ENCODE results near the gene MBOAT2.
"Not testable (repeated sequence)": the region's sequence is repeated elsewhere in the genome, so short reads cannot be mapped to it uniquely, and the experiment has no call there.

Gene MBOAT2

DNA sequence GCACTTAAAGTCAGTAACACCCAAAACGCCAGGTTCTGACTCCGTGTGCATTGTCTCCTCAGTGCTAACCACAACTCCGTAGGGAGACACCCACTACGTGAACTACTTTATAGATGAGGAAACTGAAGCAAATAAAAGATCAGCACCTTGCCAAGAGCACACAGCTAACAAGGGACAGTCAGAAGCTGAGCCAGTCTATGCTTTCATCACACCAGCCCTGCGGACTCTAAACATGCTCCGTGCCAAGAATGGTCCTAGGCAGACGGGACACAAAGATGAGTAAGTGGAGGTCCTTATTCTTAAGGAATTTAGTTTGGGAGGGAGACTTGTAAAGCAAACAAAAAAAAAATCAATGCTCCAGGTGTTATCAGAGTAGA is 9.6 kb downstream of the MBOAT2 start:
- H3K4me3 ChIP-seq (ENCODE audit: low read depth, low read length), result no peak overlapping the region

DNA sequence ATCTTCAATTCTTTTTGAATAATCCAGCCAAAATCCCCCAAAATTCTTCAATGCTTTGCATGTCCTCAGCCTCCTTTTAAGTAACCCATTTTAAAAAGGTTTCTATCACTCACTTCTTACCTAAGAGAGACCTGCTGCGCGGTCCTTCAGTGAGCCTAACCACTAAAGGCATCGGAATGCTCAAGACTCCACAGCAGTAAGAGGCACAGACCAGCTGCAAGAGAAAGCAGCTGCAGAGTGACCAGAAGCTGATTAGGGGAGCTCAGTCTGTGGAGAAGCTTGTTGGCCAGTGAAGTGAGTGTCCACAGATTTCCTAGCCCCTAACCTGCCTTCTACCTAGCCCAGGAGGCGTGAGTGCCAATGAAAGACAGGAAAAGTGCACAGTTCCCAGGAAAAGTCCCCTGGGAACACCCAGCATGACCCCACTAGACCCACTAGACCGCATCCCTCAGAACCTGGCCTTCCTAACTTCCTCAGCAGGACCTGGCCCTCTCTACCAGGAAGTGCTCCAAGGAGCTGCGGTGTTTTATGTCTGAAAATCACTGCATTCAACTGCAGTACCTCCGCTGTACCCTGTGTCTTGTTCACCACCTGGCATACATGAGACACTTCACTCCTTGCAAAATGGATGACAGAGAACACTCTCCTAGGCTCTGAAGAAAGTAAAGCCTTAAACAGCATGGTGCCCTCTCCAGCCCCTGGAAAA is 10.1 kb downstream of the MBOAT2 start:
- H3K4me3 ChIP-seq (ENCODE audit: low read depth, low read length), result no peak overlapping the region

DNA sequence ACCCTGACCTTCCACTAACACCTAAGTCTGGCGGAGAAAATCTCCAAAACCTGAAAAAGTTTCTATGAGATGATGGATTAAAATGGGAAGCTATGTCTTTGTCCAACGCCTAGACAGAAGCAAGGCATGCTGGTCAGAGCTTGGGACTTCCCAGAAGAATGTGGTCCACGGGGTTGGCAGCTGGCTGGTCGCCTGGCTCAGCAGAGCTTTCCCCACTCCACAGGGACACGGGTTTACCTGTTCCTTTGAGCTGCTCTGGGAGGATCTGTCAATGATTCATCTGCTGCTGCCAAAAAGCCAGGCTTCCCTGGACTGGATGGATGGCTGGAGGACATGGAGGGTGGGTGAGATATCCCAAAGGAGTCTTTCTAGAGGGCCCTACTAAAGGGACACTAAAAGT is 10.8 kb downstream of the MBOAT2 start:
- H3K4me3 ChIP-seq (ENCODE audit: low read depth, low read length), result no peak overlapping the region

DNA sequence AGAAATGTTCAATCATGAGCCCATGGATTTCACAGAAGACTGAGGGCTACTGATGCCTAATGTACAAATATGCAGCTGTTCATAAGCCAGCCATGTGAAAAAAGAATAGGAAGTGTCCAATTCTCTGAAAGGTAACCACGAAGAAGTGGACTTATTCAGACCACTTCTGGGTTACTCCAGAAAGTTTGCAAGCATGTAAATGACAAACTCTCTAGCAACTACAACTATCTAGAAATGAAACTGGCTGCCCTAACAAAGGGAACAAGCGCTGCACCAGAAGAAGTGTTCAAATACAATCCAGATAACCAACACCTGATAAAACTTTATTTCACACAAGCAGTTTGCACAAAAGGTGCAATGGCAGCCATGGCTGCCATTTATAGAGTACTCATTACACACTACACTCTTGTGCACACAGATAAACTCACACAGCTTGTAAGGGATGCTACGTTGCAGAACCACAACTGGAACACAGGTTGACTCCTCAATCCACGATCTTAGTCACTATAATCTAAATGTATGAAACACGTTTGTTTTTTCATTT is 13.9 kb downstream of the MBOAT2 start:
- no peak overlapping the region for H3K4me3 ChIP-seq (ENCODE audit: low read depth, low read length)

DNA sequence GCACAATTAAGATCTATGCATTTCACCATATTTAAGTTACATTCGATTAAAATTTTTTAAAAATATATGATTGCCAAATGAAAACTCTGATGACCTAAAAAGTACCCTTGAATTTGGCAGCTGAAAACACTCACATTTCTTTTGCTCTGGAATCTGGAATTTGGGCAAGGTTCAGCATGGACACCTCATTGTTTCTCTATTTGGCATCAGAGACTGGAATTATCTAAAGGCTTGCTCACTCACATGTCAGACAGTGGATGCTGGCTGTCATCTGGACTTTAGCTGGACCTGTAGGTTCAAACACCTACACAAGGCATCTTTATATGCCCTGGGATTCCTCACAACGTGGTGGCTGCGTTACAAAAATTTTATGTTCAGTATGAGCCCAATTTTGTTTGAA is 16.1 kb downstream of the MBOAT2 start:
- no peak overlapping the region for H3K4me3 ChIP-seq (ENCODE audit: low read depth, low read length)

DNA sequence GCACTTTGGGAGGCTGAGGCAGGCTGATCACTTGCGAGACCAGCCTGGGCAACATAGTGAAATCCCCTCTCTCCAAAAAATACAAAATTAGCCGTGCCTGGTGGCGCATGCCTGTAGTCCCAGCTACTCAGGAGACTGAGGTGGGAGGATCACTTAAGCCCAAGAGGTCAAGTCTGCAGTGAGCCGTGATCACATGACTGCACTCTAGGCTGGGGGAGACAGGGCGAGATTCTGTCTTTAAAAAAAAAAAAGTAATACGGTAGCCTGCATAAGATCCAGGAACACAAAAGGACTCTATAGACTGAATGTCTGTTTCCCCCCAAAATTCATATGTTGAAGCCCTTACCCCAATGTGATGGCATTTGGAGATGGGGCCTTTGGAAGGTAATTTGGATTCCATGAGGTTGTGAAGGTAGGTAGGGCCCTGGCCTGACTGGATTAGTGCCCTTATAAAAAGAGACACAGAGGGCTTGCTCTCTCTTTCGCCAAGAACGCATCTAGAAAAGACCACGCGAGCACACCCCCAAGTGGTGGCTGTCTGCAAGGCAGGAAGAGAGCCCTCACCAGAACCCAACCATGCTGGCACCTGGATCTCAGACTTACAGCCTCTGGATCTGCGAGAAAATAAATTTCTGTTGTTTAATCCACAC is 17.0 kb downstream of the MBOAT2 start:
- H3K4me3 ChIP-seq (ENCODE audit: low read depth, low read length), result no peak overlapping the region

DNA sequence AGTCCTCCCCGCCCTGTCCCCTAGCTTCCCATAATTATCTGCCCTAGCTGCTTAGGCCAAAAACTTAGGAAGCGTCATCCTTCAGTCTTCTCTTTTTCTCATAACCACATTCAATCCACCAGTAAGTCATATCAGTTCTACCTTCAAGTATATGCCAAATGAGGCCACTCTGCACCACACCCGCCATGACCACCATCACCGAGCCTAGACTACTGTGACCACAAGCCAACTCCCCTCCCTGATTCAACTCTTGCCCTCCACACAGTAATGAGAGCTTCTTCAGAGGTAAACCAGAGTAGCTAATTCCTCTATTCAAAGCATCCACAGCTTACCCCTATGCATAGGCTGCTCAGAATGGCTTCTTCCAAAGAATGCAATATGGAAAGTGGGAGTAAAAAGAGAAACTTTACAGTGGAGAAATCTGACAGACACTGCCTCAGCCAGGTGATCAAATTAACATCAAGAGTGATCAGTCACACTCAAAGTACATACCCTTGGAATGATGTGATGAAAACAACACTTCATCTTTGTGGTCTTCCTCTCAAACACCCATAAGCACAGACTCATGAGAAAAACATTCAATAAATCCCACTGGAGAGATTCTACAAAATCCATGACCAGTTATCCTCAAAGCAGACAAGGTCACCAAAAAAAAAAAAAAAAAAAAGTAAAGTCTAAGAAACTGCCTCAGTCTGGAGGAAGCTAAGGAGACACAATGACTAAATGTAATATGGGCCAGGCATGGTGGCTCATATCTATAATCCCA is 17.7 kb downstream of the MBOAT2 start:
- H3K4me3 ChIP-seq (ENCODE audit: low read depth, low read length), result no peak overlapping the region

DNA sequence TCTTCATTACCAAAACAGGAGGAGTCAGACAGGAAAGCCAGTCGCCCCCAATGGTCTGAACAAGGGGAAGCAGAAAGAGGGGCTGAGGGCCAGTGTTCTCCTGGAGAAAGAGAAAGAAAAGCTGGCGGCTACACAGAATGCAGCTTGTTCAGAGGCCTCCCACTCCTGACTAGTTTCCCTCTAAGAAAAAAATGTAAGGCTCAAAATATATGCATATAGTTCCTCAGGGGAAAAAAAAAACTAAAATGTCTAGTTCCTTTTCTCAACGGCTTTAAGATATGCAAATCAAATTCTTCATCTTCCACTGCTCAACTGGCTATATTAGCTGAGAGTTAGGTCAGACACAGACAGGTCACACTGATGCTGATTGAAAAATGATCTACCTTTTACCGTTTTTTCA is 18.6 kb downstream of the MBOAT2 start:
- H3K4me3 ChIP-seq (ENCODE audit: low read depth, low read length), result no peak overlapping the region

DNA sequence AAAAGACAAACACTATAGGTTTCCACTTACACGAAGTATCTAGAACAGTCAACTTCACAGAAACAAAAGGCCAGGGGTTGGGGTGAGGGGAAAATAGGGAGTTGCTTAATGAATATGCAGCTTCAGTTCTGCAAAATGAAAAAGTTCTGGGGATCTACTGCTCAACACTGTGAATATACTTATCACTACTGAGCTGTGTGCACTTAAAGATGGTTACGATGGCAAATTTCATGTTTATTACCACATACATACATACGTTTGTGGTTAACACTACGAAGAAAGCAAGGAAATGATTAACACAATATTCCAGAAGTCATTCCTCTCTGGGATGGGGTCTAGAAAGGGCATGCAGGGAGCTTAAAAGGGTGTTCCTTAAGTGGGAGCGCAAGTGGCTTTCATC is 19.3 kb downstream of the MBOAT2 start:
- no peak overlapping the region for H3K4me3 ChIP-seq (ENCODE audit: low read depth, low read length)

DNA sequence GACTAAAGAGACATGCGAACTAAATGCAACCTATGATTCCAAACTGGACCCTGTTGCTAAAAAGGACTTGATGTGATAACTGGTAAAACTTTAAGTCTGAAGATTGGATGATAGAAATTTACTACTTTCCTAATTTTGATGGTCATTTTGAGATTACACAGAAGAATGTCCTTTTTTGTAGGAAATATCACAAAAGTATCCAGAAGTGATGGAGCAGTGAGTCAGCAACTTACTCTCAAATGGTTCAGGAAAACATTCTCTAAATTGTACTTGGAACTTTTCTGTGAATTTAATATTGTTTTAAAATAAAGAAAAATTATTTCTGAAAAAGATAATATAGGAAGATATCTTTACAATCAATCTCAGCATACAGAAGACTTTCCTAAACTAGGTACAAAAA is 19.9 kb downstream of the MBOAT2 start:
- no peak overlapping the region for H3K4me3 ChIP-seq (ENCODE audit: low read depth, low read length)

DNA sequence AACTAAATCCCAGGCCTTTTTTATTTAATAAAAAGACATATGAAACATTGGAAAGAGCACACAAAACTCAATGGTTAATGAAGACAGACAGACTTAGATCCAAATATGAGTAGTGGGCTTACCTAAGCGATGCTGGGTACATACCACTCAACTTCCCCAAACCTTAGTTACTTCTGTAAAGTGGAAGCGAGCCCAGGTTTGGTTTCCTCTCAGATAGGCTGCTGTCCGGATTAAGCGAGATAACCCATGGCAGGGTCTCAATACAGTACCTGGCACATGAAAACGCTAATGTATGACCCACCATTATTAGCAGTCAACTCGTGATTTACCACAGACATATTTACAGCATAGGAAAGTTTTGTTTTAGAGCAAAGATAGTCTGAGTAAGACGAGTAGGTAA is 21.6 kb downstream of the MBOAT2 start:
- H3K4me3 ChIP-seq (ENCODE audit: low read depth, low read length), result no peak overlapping the region

DNA sequence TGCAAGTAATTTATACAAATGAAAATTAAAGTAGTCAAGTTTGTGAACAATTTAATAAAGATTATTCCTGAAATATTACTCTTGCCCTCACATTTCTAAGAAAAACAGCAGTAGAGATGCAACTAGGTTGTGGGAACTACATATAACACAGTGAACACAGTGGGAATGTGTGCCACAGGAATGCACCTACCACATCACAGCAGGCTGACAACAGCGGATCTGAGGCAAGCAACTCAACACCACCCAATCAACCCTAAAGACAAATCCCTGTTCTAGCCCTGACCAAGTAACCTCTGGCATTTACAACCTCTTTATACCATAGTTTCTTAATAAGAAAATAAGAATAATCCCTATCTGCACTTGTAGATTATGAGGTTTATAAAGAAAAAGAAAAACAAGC is 23.4 kb downstream of the MBOAT2 start:
- H3K4me3 ChIP-seq (ENCODE audit: low read depth, low read length), result no peak overlapping the region

DNA sequence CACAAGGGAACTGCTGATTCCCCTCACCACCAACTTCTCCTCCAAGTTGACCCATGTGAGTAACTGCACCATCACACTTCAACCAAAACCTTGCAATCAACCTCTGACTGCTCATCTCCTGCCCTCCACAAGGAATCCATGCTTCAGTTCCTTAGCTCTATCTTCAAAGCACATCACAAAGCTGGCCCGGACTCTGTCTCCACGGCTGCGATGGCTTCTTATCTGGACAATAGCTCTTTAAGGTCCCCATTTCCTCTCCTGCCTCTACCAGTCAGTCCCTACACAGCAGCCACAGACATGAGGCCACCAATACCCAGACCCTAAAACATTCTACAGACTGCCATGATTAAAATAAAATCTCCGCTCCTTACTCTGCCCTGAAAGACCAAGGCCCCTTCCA is 25.7 kb downstream of the MBOAT2 start:
- no peak overlapping the region for H3K4me3 ChIP-seq (ENCODE audit: low read depth, low read length)

DNA sequence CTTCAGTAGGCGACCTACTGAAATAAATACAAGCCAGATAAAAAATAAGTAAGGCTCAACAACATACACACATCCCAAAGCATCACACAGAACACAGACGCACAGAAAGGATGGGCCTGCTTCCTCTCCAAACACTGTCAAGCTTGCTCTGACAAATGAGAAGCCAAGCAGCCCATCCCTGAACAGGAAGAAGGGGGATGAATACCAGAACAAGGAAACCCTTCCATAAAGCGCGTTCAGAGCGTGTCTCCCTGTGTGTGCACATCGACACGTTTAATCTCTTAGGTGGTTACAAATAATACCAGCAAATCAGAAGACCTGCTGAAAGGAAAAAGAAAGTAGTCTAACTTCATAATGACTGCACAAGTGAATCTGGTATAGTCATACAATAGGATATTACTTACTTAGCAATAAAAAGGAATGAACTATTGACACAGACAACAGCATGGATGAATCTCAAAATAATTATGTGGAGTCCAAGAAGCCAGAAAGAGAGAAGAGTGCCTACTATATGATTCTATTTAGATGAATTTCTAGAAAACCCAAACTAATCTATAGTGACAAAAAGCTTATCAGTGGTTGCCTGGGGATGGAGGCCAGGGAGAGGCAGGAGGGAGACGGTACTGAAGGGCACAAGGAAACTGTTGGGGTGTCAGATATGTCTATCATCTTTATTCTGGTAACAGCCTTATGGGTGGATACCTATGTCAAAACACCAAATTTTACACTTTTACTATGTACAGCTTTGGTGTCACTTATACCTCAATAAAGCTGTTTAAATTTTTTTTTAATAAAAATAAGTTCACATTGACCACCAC is 26.8 kb downstream of the MBOAT2 start:
- no peak overlapping the region for H3K4me3 ChIP-seq (ENCODE audit: low read depth, low read length)

DNA sequence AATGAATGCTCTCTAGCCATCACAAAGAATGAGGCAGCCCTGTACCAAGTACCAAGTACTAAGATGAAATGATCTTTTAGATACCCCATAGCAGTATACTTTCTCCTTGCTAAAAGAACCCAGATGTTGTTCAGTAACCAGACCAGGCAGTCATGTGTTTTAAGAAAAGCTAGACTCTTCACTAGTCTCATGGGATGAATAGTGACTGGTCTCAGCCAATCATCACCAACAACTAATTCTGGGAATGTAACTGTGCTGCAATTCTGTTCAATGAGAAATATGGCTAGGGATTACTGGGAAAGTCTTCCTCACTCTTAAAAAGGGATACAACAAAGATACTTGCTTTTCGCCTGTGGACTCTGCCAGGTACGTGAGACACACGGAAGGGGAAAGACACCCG is 29.5 kb downstream of the MBOAT2 start:
- H3K4me3 ChIP-seq (ENCODE audit: low read depth, low read length), result no peak overlapping the region

DNA sequence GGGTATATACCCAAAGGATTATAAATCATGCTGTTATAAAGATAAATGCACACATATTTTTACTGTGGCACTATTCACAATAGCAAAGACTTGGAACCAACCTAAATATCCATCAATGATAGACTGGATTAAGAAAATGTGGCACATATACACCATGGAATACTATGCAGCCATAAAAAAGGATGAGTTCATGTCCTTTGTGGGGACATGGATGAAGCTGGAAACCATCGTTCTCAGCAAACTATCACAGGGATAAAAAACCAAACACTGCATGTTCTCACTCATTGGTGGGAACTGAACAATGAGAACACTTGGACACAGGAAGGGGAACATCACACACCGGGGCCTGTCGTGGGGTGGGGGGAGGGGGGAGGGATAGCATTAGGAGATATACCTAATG is 30.5 kb downstream of the MBOAT2 start:
- H3K4me3 ChIP-seq (ENCODE audit: low read depth, low read length), result not testable (repeated sequence)

DNA sequence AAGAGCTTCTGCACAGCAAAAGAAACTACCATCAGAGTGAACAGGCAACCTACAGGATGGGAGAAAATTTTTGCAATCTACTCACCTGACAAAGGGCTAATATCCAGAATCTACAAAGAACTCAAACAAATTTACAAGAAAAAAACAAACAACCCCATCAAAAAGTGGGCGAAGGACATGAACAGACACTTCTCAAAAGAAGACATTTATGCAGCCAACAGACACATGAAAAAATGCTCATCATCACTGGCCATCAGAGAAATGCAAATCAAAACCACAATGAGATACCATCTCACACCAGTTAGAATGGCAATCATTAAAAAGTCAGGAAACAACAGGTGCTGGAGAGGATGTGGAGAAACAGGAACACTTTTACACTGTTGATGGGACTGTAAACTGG is 30.9 kb downstream of the MBOAT2 start:
- H3K4me3 ChIP-seq (ENCODE audit: low read depth, low read length), result not testable (repeated sequence)

DNA sequence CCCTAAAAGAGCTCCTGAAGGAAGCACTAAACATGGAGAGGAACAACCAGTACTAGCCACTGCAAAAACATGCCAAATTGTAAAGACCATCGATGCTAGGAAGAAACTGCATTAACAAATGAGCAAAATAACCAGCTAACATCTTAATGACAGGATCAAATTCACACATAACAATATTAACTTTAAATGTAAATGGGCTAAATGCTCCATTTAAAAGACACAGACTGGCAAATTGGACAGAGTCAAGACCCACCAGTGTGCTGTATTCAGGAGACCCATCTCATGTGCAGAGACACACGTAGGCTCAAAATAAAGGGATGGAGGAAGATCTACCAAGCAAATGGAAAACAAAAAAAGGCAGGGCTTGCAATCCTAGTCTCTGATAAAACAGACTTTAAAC is 34.1 kb downstream of the MBOAT2 start:
- not testable (repeated sequence) for H3K4me3 ChIP-seq (ENCODE audit: low read depth, low read length)

DNA sequence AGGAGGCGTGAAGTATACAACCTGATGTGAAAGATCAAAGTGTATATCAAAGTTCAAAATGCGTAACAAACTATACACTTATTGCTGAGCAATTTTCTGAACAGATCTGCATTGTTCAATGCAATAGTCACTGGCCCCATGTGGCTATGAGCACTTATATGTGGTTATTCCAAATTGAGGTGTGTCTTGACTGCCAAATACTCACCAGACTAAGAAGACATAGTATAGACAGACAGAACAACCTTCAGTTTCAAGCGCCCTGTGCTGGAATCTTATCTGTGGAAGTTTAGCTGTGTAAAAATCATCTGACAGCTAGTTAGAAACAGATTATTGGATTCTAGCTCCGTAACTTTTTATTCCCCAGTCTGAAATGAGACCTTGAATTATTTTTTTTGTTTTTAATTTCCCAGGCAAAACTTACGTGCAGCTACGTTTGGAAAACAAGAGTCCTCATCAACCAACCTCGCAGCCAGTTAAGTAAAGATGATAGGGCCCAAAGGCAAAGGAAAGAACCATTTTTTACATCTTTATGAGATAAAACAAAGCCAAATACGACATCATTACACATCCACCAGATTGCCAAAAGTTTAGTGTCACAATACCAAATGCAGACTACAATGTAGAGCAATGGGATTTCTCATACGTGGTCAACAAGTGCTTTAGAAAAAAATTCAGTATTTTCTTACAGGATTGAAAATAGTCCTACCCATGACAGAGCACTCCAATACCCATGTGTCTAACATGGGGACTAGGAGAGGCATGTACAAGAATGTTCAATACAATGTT is 37.2 kb downstream of the MBOAT2 start:
- H3K4me3 ChIP-seq (ENCODE audit: low read depth, low read length), result no peak overlapping the region

DNA sequence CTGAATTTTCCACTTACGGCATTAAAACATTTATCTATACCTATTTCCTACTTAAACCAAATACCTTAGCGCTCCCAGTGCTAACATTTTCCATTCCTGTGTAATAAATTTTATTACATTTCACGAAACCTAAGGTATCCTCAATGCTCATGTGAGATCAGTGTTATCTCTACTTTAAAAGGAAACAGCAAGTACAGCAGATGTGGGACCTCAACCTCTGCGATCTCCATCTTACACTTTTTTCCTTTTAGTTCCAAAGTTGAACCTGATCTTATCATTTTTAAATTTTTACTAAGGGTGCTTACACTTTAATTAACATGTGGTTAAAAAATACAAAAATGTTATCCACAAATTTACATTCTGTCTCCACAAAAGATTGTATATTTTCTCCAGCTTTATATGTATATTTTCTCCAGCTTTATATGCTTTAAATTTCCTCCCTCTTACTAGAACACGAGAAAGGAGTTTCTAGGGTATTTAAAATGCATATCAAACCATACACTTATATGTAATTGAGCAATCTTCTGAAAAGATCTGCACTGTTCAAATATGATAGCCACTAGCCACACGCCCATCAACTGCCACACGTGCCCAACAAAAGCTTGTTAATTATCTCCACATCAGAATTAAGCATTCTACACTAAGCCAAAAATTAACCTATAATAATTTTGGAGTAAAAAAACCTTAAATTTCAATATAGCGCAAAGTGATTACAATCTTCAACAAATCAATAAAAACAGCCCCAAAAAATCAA is 38.1 kb downstream of the MBOAT2 start:
- no peak overlapping the region for H3K4me3 ChIP-seq (ENCODE audit: low read depth, low read length)

Measured in iPS-11a (cell line).